ENCODE measurements around the gene FAM117B.
A peak's percentile ranks its signal among the peaks of the same experiment; 100 is the strongest.

The FAM117B gene

DNA sequence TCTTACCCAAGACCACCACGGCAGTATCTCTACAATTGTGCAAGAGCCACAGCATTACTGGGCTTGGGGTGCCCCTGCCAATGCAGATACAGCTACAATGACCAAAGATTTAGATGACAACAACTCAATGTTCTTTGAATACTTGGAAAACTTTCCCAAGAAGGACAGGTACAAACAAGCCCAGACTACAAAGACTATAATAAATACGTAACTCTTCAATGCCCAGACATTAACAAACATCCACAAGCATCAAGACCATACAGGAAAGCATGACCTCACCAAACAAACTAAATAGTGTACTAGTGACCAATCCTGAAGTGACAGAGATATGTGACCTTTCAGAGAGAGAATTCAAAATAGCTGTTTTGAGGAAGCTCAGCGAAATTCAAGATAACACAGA is 174.0 kb downstream of the FAM117B start:
- TF ChIP-seq POLR2A (IDR thresholded peaks at IDR 0.05; ENCODE audit: low read length) (no peak), GATA1 (IDR thresholded peaks at IDR 0.05; ENCODE audit: low read depth, low read length) (no peak)
- no peak for DNase-seq

DNA sequence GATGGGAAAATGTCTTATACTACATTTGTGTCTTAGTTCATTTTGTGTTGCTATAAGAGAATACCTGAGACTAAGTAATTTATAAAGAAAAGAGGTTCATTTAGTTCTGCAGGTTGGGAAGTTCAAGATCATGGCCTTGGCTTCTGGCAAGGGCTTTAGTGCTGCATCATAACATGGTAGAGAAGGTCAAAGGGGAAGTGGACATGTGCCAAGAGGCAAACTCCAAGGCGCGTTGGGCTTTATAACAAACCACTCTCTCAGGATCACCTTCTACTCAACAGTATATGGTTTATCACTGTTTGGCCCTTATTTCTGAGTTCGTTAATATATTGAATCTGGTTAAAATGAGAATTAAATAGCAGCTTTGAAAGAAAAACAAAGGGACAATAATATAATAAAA is 178.6 kb downstream of the FAM117B start:
- TF ChIP-seq POLR2A (IDR thresholded peaks at IDR 0.05; ENCODE audit: low read length) (no peak), GATA1 (IDR thresholded peaks at IDR 0.05; ENCODE audit: low read depth, low read length) (no peak)
- DNase-seq = no peak

DNA sequence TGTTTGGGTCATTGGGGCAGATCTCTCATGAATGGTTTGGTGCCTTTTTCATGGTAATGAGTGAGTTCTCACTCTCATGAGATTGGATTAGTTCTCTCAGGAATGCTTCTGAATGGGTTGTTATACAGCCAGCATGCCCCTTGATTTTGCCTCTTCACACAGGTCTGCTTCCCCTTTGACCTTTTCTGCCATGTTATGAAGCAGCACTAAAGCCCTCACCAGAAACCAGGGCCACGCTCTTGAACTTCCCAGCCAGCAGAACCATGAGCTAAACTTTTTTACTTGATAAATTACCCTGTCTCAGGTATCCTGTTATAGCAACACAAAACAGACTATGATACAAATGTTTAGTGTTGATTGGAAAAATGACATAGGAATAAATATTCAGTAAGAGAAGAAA is 179.5 kb downstream of the FAM117B start:
- DNase-seq = no peak
- TF ChIP-seq GATA1 (IDR thresholded peaks at IDR 0.05; ENCODE audit: low read depth, low read length) = no peak
- no peak for TF ChIP-seq POLR2A (IDR thresholded peaks at IDR 0.05; ENCODE audit: low read length)

DNA sequence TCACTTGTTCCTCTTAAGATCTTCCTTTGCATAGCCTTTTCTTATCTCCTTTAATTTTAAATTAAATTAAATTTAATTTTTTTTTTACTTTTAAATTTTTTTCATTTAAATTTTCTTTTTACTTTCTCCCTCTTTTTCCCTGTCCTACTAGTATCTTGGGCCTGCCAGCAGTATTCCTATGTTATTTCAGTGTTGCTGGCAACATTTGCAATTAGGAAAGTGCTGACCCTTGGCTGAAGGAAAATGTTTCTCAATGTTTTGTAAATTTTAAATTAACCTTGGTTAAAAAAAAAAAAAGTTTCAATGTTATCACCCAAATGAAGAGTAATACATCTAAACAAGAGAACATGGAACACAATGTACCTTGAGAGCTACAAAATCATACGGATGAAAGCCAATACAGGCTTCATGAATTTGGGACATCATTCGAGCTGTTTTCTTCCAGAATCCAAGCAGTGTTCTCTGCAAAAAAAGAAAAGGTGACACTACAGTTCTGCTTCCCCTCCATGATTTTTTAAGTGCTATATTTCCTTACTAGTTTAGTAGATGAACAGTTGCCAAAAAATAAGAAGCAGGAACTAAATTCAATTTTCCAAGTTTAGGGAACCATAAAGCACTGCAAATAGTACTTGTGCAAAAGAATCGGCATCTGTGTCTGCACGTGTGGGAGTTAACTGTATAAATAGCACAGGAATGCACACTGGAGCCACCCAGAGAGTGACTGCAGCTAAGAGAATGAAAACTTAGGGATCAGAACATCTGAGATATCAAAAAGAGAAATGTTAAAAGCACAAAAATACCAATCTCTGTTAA is 181.0 kb downstream of the FAM117B start:
- no peak for DNase-seq
- no peak for TF ChIP-seq POLR2A (IDR thresholded peaks at IDR 0.05; ENCODE audit: low read length)
- no peak for TF ChIP-seq GATA1 (IDR thresholded peaks at IDR 0.05; ENCODE audit: low read depth, low read length)

DNA sequence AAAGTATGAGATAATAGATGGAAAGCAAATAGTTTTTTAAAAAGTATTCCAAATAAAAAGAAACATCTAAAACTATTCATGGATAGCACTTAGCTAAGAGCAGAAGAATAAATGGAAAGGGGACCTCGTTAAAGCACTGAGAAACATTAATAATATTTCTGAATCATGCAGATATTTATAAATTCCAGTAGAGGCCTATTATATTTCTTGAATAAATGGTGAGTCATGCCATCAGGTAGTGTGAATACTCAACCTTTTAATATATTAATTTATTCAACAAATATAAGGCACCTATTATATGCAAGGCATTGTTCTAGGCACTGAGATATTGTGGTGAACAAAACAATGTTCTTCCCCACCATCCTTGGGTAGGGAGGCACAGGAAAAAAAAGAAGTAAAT is 183.0 kb downstream of the FAM117B start:
- TF ChIP-seq POLR2A (IDR thresholded peaks at IDR 0.05; ENCODE audit: low read length) = no peak
- no peak for TF ChIP-seq GATA1 (IDR thresholded peaks at IDR 0.05; ENCODE audit: low read depth, low read length)
- DNase-seq = no peak

DNA sequence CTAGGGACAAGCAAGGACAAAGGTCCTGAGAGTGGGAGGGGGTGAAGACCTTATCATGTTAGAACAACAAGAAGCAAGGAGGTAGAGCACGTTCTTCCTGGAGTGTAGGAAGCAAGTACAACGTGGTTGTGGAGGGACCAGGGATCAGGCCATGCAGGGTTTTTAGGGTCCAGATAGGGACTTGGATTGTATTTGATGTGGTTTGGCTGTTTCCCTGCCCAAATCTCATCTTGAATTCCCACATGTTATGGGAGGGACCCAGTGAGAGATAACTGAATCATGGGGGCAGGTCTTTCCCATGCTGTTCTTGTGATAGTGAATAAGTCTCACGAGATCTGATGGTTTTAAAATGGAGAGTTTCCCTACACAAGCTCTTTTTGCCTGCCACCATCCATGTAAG is 183.6 kb downstream of the FAM117B start:
- peak; percentile 24 to 63 for DNase-seq
- TF ChIP-seq GATA1 (IDR thresholded peaks at IDR 0.05; ENCODE audit: low read depth, low read length) (no peak), POLR2A (IDR thresholded peaks at IDR 0.05; ENCODE audit: low read length) (no peak)
